GM19023 (cell line): Measurements from ENCODE around the gene COLEC12.
A peak's percentile ranks its signal among the peaks of the same experiment; 100 is the strongest.

Experiments used
- ATAC-seq: cut with Tn5 transposase; IDR thresholded peaks from one replicate; pipeline ENCODE4 v1.9.1; 2021; ENCODE audit warnings: mild to moderate bottlenecking, moderate library complexity; ENCODE audit not compliant: unreplicated experiment

Gene COLEC12

GRCh38 chr18:392928-393573 lies 107.5 kb downstream of the COLEC12 start:
- no peak for ATAC-seq

GRCh38 chr18:390741-391478 lies 109.6 kb downstream of the COLEC12 start:
- ATAC-seq, result no peak

GRCh38 chr18:389658-390357 lies 110.7 kb downstream of the COLEC12 start:
- ATAC-seq, result peak; percentile 71

GRCh38 chr18:388200-388599 lies 112.3 kb downstream of the COLEC12 start:
- no peak for ATAC-seq

- no peak for ATAC-seq
Observed at GRCh38 chr18:386994-387393, 113.5 kb downstream of the COLEC12 start.

GRCh38 chr18:384897-385296 lies 115.6 kb downstream of the COLEC12 start:
- no peak for ATAC-seq

GRCh38 chr18:383135-383534 lies 117.4 kb downstream of the COLEC12 start:
- ATAC-seq, result no peak

GRCh38 chr18:382423-382984 lies 118.0 kb downstream of the COLEC12 start:
- ATAC-seq, result no peak

GRCh38 chr18:379681-380330 lies 120.7 kb downstream of the COLEC12 start:
- ATAC-seq, result no peak

GRCh38 chr18:378079-378478 lies 122.4 kb downstream of the COLEC12 start:
- ATAC-seq, result no peak

GRCh38 chr18:377088-377487 lies 123.4 kb downstream of the COLEC12 start:
- no peak for ATAC-seq

GRCh38 chr18:376311-376710 lies 124.2 kb downstream of the COLEC12 start:
- no peak for ATAC-seq

- peak; percentile 66 for ATAC-seq
Observed at GRCh38 chr18:374721-375168, 125.8 kb downstream of the COLEC12 start.

- ATAC-seq, result no peak
Observed at GRCh38 chr18:373780-374179, 126.7 kb downstream of the COLEC12 start.

GRCh38 chr18:371609-371982 lies 128.9 kb downstream of the COLEC12 start:
- ATAC-seq, result no peak

GRCh38 chr18:370751-371608 lies 129.5 kb downstream of the COLEC12 start:
- ATAC-seq, result no peak

- ATAC-seq, result no peak
Observed at GRCh38 chr18:369224-370015, 131.1 kb downstream of the COLEC12 start.

- no peak for ATAC-seq
Observed at GRCh38 chr18:366466-367061, 133.9 kb downstream of the COLEC12 start.

GRCh38 chr18:365651-366050 lies 134.8 kb downstream of the COLEC12 start:
- ATAC-seq, result no peak
